Measurements from ENCODE around the gene MYH6.

MYH6 gene

DNA sequence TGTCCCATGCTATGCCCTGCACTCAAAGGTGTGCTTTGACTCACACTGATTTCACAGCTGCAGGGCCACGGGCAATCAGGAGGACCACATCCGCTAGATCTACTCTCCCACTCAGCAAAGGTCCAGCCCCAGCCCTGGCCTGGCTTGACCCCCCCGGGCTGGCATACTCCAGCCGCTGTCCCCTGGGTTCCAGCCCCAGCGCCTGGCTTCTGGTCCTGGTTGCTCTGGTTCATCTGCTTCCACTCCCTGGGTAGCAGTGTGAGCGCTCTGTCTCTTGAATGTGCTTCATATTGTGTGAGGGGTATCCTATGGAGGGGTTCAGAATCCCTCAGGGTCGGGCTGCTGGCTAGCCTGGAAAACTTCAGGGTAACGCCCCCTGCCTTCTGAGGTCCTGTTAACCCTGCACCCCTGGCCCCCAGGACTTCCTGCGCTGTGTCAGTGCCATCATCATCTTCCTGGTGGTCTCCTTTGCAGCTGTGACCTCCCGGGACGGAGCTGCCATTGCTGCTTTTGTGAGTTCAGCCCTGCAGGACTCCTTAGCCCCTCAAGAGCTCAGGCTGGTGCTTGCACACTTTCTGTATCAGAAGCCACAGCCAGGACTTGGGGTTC lies 29.4 kb downstream of the MYH6 start:
- H3K36me3 ChIP-seq (ENCODE audit: control insufficient read depth, insufficient read depth, low read length), result no peaks in the 10 kb centered on the region
- H3K56ac ChIP-seq (ENCODE audit: low read length), result no peak overlapping the region
- no peak overlapping the region for H4K5ac ChIP-seq (ENCODE audit: low read length)
- no peak overlapping the region for H3K4me2 ChIP-seq (ENCODE audit: low read length)
- H3K27ac ChIP-seq (ENCODE audit: low read depth, low read length), result no peak overlapping the region
- H3K79me1 ChIP-seq (ENCODE audit: low read length), result no peaks in the 10 kb centered on the region
- H2BK5ac ChIP-seq (ENCODE audit: low read length), result no peak overlapping the region
- H3K4me1 ChIP-seq (ENCODE audit: control insufficient read depth, low read depth, low read length), result peaks cover 3% of the 10 kb centered on the region
- no peak overlapping the region for H3K9ac ChIP-seq (ENCODE audit: low read length)
- DNase-seq, result no peak
- H3K4me3 ChIP-seq (ENCODE audit: low read length), result no peak overlapping the region
- no peak overlapping the region for H2AK5ac ChIP-seq (ENCODE audit: low read length)
- H3K79me2 ChIP-seq (ENCODE audit: control insufficient read depth, insufficient read depth, low read length), result no peaks in the 10 kb centered on the region
- no CpG with 5 or more reads among the region's 11 CpGs for WGBS (ENCODE audit: extremely low coverage, insufficient coverage, low lambda C conversion rate)
- no peak overlapping the region for H3K23ac ChIP-seq (ENCODE audit: low read length)
- H2BK120ac ChIP-seq (ENCODE audit: low read depth, low read length), result no peak overlapping the region
- no peak overlapping the region for H2BK15ac ChIP-seq (replicated peaks; ENCODE audit: low read depth)
- H3K4ac ChIP-seq (ENCODE audit: low read depth, low read length), result no peak overlapping the region
- H4K8ac ChIP-seq (ENCODE audit: low read depth, low read length), result no peak overlapping the region
- no peaks in the 10 kb centered on the region for H3K27me3 ChIP-seq (ENCODE audit: insufficient read depth, low read length, poor library complexity)
- no peak overlapping the region for H3K18ac ChIP-seq (ENCODE audit: low read length)

- Histone ChIP-seq H2BK5ac (ENCODE audit: low read length) (no peak overlapping the region), H3K4ac (ENCODE audit: low read depth, low read length) (no peak overlapping the region), H3K79me2 (ENCODE audit: control insufficient read depth, insufficient read depth, low read length) (no peaks in the 10 kb centered on the region), H2AK5ac (ENCODE audit: low read length) (no peak overlapping the region), H3K4me2 (ENCODE audit: low read length) (no peak overlapping the region), H3K27ac (ENCODE audit: low read depth, low read length) (no peak overlapping the region), H3K23ac (ENCODE audit: low read length) (no peak overlapping the region), H3K4me1 (ENCODE audit: control insufficient read depth, low read depth, low read length) (peaks cover 3% of the 10 kb centered on the region), H3K79me1 (ENCODE audit: low read length) (no peaks in the 10 kb centered on the region), H4K8ac (ENCODE audit: low read depth, low read length) (no peak overlapping the region), H3K18ac (ENCODE audit: low read length) (no peak overlapping the region), H2BK120ac (ENCODE audit: low read depth, low read length) (no peak overlapping the region), H3K36me3 (ENCODE audit: control insufficient read depth, insufficient read depth, low read length) (no peaks in the 10 kb centered on the region), H3K56ac (ENCODE audit: low read length) (no peak overlapping the region), H4K5ac (ENCODE audit: low read length) (no peak overlapping the region), H3K27me3 (ENCODE audit: insufficient read depth, low read length, poor library complexity) (no peaks in the 10 kb centered on the region), H3K9ac (ENCODE audit: low read length) (no peak overlapping the region), H2BK15ac (replicated peaks; ENCODE audit: low read depth) (no peak overlapping the region), H3K4me3 (ENCODE audit: low read length) (no peak overlapping the region)
- WGBS (ENCODE audit: extremely low coverage, insufficient coverage, low lambda C conversion rate), result no CpG with 5 or more reads among the region's 14 CpGs
- DNase-seq, result no peak
Observed at GRCh38 chr14:23377573-23378563, 30.2 kb downstream of the MYH6 start.

DNA sequence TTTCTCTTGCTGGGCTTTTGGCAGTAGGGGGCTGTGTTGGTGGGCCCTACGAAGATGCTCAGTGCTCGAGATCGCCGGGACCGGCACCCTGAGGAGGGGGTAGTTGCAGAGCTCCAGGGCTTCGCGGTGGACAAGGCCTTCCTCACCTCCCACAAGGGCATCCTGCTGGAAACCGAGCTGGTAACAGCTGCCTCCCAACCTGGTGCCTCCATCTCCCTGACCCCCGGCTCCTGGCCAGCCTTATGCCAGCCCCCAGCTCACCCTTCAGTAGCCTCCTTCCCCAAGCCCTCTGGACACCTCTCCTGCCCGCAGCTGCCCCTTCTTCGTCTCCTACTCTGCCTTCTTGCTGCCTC lies 30.9 kb downstream of the MYH6 start:
- H3K9ac ChIP-seq (ENCODE audit: low read length), result no peak overlapping the region
- peaks cover 3% of the 10 kb centered on the region for H3K4me1 ChIP-seq (ENCODE audit: control insufficient read depth, low read depth, low read length)
- no peak overlapping the region for H2BK120ac ChIP-seq (ENCODE audit: low read depth, low read length)
- no peak overlapping the region for H3K4me3 ChIP-seq (ENCODE audit: low read length)
- no CpG with 5 or more reads among the region's 11 CpGs for WGBS (ENCODE audit: extremely low coverage, insufficient coverage, low lambda C conversion rate)
- no peak overlapping the region for H2BK5ac ChIP-seq (ENCODE audit: low read length)
- H2AK5ac ChIP-seq (ENCODE audit: low read length), result no peak overlapping the region
- no peak overlapping the region for H4K8ac ChIP-seq (ENCODE audit: low read depth, low read length)
- no peak overlapping the region for H3K23ac ChIP-seq (ENCODE audit: low read length)
- no peak for DNase-seq
- H3K4ac ChIP-seq (ENCODE audit: low read depth, low read length), result no peak overlapping the region
- H2BK15ac ChIP-seq (replicated peaks; ENCODE audit: low read depth), result no peak overlapping the region
- H3K18ac ChIP-seq (ENCODE audit: low read length), result no peak overlapping the region
- H3K79me1 ChIP-seq (ENCODE audit: low read length), result no peaks in the 10 kb centered on the region
- no peaks in the 10 kb centered on the region for H3K79me2 ChIP-seq (ENCODE audit: control insufficient read depth, insufficient read depth, low read length)
- H3K4me2 ChIP-seq (ENCODE audit: low read length), result no peak overlapping the region
- no peaks in the 10 kb centered on the region for H3K36me3 ChIP-seq (ENCODE audit: control insufficient read depth, insufficient read depth, low read length)
- no peak overlapping the region for H3K27ac ChIP-seq (ENCODE audit: low read depth, low read length)
- H3K56ac ChIP-seq (ENCODE audit: low read length), result no peak overlapping the region
- no peak overlapping the region for H4K5ac ChIP-seq (ENCODE audit: low read length)
- no peaks in the 10 kb centered on the region for H3K27me3 ChIP-seq (ENCODE audit: insufficient read depth, low read length, poor library complexity)

GRCh38 chr14:23376482-23377197 lies 31.4 kb downstream of the MYH6 start, which contains the start of gene CMTM5:
CMTM5 (plus strand) TSS chr14:23377046; CDS start chr14:23377252, 206 bp downstream.
- Histone ChIP-seq H3K27ac (ENCODE audit: low read depth, low read length) (no peak within 1 kb of the TSS), H3K79me2 (ENCODE audit: control insufficient read depth, insufficient read depth, low read length) (no peaks in the 10 kb centered on the region), H3K4ac (ENCODE audit: low read depth, low read length) (no peak within 1 kb of the TSS), H3K18ac (ENCODE audit: low read length) (no peak within 1 kb of the TSS), H3K4me2 (ENCODE audit: low read length) (peak within 1 kb of the TSS; percentile 40), H4K5ac (ENCODE audit: low read length) (no peak within 1 kb of the TSS), H2BK5ac (ENCODE audit: low read length) (no peak within 1 kb of the TSS), H3K4me1 (ENCODE audit: control insufficient read depth, low read depth, low read length) (peaks cover 3% of the 10 kb centered on the region), H3K4me3 (ENCODE audit: low read length) (no peak within 1 kb of the TSS), H3K9ac (ENCODE audit: low read length) (peak within 1 kb of the TSS; percentile 66), H2BK120ac (ENCODE audit: low read depth, low read length) (no peak within 1 kb of the TSS), H3K27me3 (ENCODE audit: insufficient read depth, low read length, poor library complexity) (no peaks in the 10 kb centered on the region), H2AK5ac (ENCODE audit: low read length) (no peak within 1 kb of the TSS), H2BK15ac (replicated peaks; ENCODE audit: low read depth) (no peak within 1 kb of the TSS), H3K79me1 (ENCODE audit: low read length) (no peaks in the 10 kb centered on the region), H3K23ac (ENCODE audit: low read length) (no peak within 1 kb of the TSS), H4K8ac (ENCODE audit: low read depth, low read length) (no peak within 1 kb of the TSS), H3K56ac (ENCODE audit: low read length) (peak within 1 kb of the TSS; percentile 83), H3K36me3 (ENCODE audit: control insufficient read depth, insufficient read depth, low read length) (no peaks in the 10 kb centered on the region)
- peak; percentile 76 for DNase-seq
- WGBS (ENCODE audit: extremely low coverage, insufficient coverage, low lambda C conversion rate), result no CpG with 5 or more reads among the region's 13 CpGs

DNA sequence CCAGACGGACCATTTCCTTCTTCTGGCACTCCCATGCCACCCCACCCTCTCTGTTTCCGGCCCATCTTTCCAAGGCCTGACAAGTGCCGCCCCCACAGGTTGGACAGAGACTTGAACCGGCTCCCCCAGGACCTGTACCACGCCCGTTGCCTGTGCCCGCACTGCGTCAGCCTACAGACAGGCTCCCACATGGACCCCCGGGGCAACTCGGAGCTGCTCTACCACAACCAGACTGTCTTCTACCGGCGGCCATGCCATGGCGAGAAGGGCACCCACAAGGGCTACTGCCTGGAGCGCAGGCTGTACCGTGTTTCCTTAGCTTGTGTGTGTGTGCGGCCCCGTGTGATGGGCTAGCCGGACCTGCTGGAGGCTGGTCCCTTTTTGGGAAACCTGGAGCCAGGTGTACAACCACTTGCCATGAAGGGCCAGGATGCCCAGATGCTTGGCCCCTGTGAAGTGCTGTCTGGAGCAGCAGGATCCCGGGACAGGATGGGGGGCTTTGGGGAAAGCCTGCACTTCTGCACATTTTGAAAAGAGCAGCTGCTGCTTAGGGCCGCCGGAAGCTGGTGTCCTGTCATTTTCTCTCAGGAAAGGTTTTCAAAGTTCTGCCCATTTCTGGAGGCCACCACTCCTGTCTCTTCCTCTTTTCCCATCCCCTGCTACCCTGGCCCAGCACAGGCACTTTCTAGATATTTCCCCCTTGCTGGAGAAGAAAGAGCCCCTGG lies 32.4 kb downstream of the MYH6 start:
- DNase-seq, result no peak
- no peak overlapping the region for H3K4me2 ChIP-seq (ENCODE audit: low read length)
- H3K36me3 ChIP-seq (ENCODE audit: control insufficient read depth, insufficient read depth, low read length), result no peaks in the 10 kb centered on the region
- H3K27ac ChIP-seq (ENCODE audit: low read depth, low read length), result no peak overlapping the region
- H2BK120ac ChIP-seq (ENCODE audit: low read depth, low read length), result no peak overlapping the region
- H2AK5ac ChIP-seq (ENCODE audit: low read length), result no peak overlapping the region
- no peaks in the 10 kb centered on the region for H3K27me3 ChIP-seq (ENCODE audit: insufficient read depth, low read length, poor library complexity)
- H3K4me1 ChIP-seq (ENCODE audit: control insufficient read depth, low read depth, low read length), result peaks cover 3% of the 10 kb centered on the region
- H3K18ac ChIP-seq (ENCODE audit: low read length), result no peak overlapping the region
- no peak overlapping the region for H3K23ac ChIP-seq (ENCODE audit: low read length)
- H3K4ac ChIP-seq (ENCODE audit: low read depth, low read length), result no peak overlapping the region
- no peak overlapping the region for H3K56ac ChIP-seq (ENCODE audit: low read length)
- no peaks in the 10 kb centered on the region for H3K79me2 ChIP-seq (ENCODE audit: control insufficient read depth, insufficient read depth, low read length)
- no peak overlapping the region for H4K5ac ChIP-seq (ENCODE audit: low read length)
- H4K8ac ChIP-seq (ENCODE audit: low read depth, low read length), result no peak overlapping the region
- H2BK5ac ChIP-seq (ENCODE audit: low read length), result no peak overlapping the region
- no peak overlapping the region for H3K9ac ChIP-seq (ENCODE audit: low read length)
- H2BK15ac ChIP-seq (replicated peaks; ENCODE audit: low read depth), result no peak overlapping the region
- H3K79me1 ChIP-seq (ENCODE audit: low read length), result no peaks in the 10 kb centered on the region
- no CpG with 5 or more reads among the region's 21 CpGs for WGBS (ENCODE audit: extremely low coverage, insufficient coverage, low lambda C conversion rate)
- H3K4me3 ChIP-seq (ENCODE audit: low read length), result no peak overlapping the region

Measured in mesendoderm (in vitro differentiated cells).